ENCODE data around the gene SRL. TPM values are rescaled to one million over a fixed set of nuclear protein-coding genes. Genes with fewer than 3 reads are reported as not detected.

The SRL gene
- total RNA-seq, 1 experiment from 2014 or later = 0.11 TPM

GRCh38 chr16:4271176-4272113 is 29.6 kb upstream of the SRL start (continued):
- TF ChIP-seq E2F1 (CRISPR knock-in tag; IDR thresholded peaks at IDR 0.05) (0 out of 2 replicates have a peak, but pooled peaks have one; percentile 25), ZBTB21 (CRISPR knock-in tag; IDR thresholded peaks at IDR 0.05; ENCODE audit: borderline replicate concordance) (peak; percentile 83; the same call in 1 of the 2 replicates), ZNF138 (CRISPR knock-in tag; conservative IDR thresholded peaks at IDR 0.05) (0 out of 2 replicates have a peak, but pooled peaks have one; percentile 54), MXD4 (CRISPR knock-in tag; IDR thresholded peaks at IDR 0.05; ENCODE audit: borderline replicate concordance) (no peak), SP1 (CRISPR knock-in tag; conservative IDR thresholded peaks at IDR 0.05) (no peak; the same call in none of the 2 replicates), KAT7 (CRISPR knock-in tag; IDR thresholded peaks at IDR 0.05; ENCODE audit: borderline replicate concordance) (no peak), JUN (CRISPR knock-in tag; IDR thresholded peaks at IDR 0.05) (peak; percentile 68; the same call in 1 of the 2 replicates), E2F5 (CRISPR knock-in tag; IDR thresholded peaks at IDR 0.05) (peak; percentile 93), NFE2L1 (CRISPR knock-in tag; IDR thresholded peaks at IDR 0.05) (peak; percentile 73; the same call in 1 of the 2 replicates), CBFB (CRISPR knock-in tag; IDR thresholded peaks at IDR 0.05; ENCODE audit: low read depth) (no peak), ZNF416 (CRISPR knock-in tag; IDR thresholded peaks at IDR 0.05) (peak; percentile 83), CTCF (IDR thresholded peaks at IDR 0.05) (no peak), ZNF232 (CRISPR knock-in tag; IDR thresholded peaks at IDR 0.05) (peak; percentile 86; the same call in 1 of the 2 replicates), ZNF671 (CRISPR knock-in tag; IDR thresholded peaks at IDR 0.05) (peak; percentile 33; the same call in 1 of the 2 replicates), MYBL2 (CRISPR knock-in tag; IDR thresholded peaks at IDR 0.05) (no peak; the same call in 1 of the 2 replicates), ZNF317 (CRISPR knock-in tag; IDR thresholded peaks at IDR 0.05; ENCODE audit: borderline replicate concordance, low read depth) (peak; percentile 48; the same call in 1 of the 2 replicates), NR2C2 (CRISPR knock-in tag; IDR thresholded peaks at IDR 0.05) (no peak), CREB1 (CRISPR knock-in tag; IDR thresholded peaks at IDR 0.05) (peak; percentile 57; the same call in 1 of the 2 replicates)
- TF ChIP-seq, protein P1, sequence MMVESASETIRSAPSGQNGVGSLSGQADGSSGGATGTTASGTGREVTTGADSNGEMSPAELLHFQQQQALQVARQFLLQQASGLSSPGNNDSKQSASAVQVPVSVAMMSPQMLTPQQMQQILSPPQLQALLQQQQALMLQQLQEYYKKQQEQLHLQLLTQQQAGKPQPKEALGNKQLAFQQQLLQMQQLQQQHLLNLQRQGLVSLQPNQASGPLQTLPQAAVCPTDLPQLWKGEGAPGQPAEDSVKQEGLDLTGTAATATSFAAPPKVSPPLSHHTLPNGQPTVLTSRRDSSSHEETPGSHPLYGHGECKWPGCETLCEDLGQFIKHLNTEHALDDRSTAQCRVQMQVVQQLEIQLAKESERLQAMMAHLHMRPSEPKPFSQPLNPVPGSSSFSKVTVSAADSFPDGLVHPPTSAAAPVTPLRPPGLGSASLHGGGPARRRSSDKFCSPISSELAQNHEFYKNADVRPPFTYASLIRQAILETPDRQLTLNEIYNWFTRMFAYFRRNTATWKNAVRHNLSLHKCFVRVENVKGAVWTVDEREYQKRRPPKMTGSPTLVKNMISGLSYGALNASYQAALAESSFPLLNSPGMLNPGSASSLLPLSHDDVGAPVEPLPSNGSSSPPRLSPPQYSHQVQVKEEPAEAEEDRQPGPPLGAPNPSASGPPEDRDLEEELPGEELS (CRISPR knock-in tag; IDR thresholded peaks at IDR 0.05) = peak; percentile 87
- TF ChIP-seq, protein P2, sequence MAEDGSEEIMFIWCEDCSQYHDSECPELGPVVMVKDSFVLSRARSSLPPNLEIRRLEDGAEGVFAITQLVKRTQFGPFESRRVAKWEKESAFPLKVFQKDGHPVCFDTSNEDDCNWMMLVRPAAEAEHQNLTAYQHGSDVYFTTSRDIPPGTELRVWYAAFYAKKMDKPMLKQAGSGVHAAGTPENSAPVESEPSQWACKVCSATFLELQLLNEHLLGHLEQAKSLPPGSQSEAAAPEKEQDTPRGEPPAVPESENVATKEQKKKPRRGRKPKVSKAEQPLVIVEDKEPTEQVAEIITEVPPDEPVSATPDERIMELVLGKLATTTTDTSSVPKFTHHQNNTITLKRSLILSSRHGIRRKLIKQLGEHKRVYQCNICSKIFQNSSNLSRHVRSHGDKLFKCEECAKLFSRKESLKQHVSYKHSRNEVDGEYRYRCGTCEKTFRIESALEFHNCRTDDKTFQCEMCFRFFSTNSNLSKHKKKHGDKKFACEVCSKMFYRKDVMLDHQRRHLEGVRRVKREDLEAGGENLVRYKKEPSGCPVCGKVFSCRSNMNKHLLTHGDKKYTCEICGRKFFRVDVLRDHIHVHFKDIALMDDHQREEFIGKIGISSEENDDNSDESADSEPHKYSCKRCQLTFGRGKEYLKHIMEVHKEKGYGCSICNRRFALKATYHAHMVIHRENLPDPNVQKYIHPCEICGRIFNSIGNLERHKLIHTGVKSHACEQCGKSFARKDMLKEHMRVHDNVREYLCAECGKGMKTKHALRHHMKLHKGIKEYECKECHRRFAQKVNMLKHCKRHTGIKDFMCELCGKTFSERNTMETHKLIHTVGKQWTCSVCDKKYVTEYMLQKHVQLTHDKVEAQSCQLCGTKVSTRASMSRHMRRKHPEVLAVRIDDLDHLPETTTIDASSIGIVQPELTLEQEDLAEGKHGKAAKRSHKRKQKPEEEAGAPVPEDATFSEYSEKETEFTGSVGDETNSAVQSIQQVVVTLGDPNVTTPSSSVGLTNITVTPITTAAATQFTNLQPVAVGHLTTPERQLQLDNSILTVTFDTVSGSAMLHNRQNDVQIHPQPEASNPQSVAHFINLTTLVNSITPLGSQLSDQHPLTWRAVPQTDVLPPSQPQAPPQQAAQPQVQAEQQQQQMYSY (CRISPR knock-in tag; IDR thresholded peaks at IDR 0.05) = no peak
- TF ChIP-seq, protein P3, sequence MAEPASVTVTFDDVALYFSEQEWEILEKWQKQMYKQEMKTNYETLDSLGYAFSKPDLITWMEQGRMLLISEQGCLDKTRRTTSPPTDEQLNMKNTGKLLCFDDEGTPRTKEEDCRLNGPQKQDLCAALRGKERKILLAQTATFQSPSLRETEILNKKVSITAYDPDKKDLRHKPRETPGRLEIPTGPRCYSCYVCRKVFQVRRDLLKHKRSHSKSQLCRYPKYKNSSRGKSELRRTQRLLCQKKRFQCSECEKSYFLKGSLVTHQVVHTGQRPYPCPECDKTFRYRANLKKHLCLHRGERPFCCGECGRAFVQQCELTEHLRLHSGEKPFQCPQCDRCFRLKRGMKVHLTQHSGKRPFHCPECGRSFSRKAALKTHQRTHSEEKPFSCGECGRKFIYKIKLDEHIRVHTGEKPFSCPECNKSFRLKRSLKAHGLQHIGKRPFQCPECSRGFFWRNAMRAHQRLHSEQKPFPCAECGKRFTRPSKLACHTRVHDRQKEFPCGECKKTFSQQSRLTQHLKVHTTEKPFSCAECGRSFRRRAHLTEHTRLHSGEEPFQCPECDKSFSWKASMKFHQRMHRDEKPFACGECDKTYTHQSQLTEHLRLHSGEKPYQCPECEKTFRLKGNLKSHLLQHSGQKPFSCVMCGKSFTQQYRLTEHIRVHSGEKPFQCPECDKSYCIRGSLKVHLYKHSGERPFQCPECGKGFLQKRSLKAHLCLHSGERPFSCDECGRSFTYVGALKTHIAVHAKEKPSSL (CRISPR knock-in tag; conservative IDR thresholded peaks at IDR 0.05) = no peak; the same call in 1 of the 2 replicates
- TF ChIP-seq, protein P4, sequence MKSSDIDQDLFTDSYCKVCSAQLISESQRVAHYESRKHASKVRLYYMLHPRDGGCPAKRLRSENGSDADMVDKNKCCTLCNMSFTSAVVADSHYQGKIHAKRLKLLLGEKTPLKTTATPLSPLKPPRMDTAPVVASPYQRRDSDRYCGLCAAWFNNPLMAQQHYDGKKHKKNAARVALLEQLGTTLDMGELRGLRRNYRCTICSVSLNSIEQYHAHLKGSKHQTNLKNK (CRISPR knock-in tag; IDR thresholded peaks at IDR 0.05) = no peak; the same call in 1 of the 2 replicates
- TF ChIP-seq, protein P5, sequence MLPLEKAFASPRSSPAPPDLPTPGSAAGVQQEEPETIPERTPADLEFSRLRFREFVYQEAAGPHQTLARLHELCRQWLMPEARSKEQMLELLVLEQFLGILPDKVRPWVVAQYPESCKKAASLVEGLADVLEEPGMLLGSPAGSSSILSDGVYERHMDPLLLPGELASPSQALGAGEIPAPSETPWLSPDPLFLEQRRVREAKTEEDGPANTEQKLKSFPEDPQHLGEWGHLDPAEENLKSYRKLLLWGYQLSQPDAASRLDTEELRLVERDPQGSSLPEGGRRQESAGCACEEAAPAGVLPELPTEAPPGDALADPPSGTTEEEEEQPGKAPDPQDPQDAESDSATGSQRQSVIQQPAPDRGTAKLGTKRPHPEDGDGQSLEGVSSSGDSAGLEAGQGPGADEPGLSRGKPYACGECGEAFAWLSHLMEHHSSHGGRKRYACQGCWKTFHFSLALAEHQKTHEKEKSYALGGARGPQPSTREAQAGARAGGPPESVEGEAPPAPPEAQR (CRISPR knock-in tag; IDR thresholded peaks at IDR 0.05) = 0 out of 2 replicates have a peak, but pooled peaks have one; percentile 8
